ENCODE measurements around the gene USP34.
"Not testable (repeated sequence)": the region's sequence is repeated elsewhere in the genome, so short reads cannot be mapped to it uniquely, and the experiment has no call there.

DNA sequence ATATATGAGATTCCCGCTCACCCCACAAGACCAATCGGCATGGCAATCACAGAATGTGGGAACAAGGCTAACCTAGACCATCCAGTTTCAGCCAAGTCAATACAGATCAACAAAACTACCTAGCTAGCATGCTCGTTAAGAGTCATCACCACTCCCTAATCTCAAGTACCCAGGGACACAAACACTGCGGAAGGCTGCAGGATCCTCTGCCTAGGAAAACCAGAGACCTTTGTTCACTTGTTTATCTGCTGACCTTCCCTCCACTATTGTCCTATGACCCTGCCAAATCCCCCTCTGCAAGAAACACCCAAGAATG lies 90.0 kb downstream of the USP34 start:
- not testable (repeated sequence) for TF ChIP-seq BACH2 (CRISPR knock-in tag; IDR thresholded peaks at IDR 0.05; ENCODE audit: borderline replicate concordance); ISL1 (CRISPR knock-in tag; IDR thresholded peaks at IDR 0.05); ZNF565 (CRISPR knock-in tag; conservative IDR thresholded peaks at IDR 0.05; ENCODE audit: low read depth); ZC3H10 (CRISPR knock-in tag; IDR thresholded peaks at IDR 0.05)
